HG03196 (cell line): ENCODE measurements around the gene DLEU7.

Experiments
- ATAC-seq: cut with Tn5 transposase; IDR thresholded peaks from one replicate; pipeline ENCODE4 v1.9.1; 2021; ENCODE audit not compliant: unreplicated experiment

The DLEU7 gene

GRCh38 chr13:50797091-50797490 is 46.4 kb downstream of the DLEU7 start:
- ATAC-seq, result no peak

- no peak for ATAC-seq
Observed at GRCh38 chr13:50796463-50796862, 47.0 kb downstream of the DLEU7 start.

- no peak for ATAC-seq
Observed at GRCh38 chr13:50794226-50794625, 49.3 kb downstream of the DLEU7 start.

- no peak for ATAC-seq
Observed at GRCh38 chr13:50793026-50793425, 50.5 kb downstream of the DLEU7 start.

- no peak for ATAC-seq
Observed at GRCh38 chr13:50788551-50789210, 54.8 kb downstream of the DLEU7 start.

- ATAC-seq, result no peak
Observed at GRCh38 chr13:50787316-50788195, 55.9 kb downstream of the DLEU7 start.

- ATAC-seq, result no peak
Observed at GRCh38 chr13:50783717-50784290, 59.7 kb downstream of the DLEU7 start.

- no peak for ATAC-seq
Observed at GRCh38 chr13:50783066-50783465, 60.4 kb downstream of the DLEU7 start.

- no peak for ATAC-seq
Observed at GRCh38 chr13:50780201-50781015, 63.1 kb downstream of the DLEU7 start.

- no peak for ATAC-seq
Observed at GRCh38 chr13:50779443-50780200, 63.9 kb downstream of the DLEU7 start.
